H1 (cell line): Measurements from ENCODE around the gene TXNDC11. TPM values are rescaled to one million over a fixed set of nuclear protein-coding genes. Genes with fewer than 3 reads are reported as not detected.

Experiments
- CTCF ChIA-PET: fragments of 300-600 bp; sonication (Branson Sonifier 250); formaldehyde crosslinking; loops from one replicate; lab custom pipeline; 2021; ENCODE audit not compliant: partially characterized antibody; lab: Charles Lee
- POLR2A ChIA-PET: fragments of 300-600 bp; sonication (Branson Sonifier 250); formaldehyde crosslinking; loops from one replicate; lab custom pipeline; 2021; ENCODE audit warnings: inconsistent platforms; ENCODE audit not compliant: partially characterized antibody; lab: Charles Lee
- DNase-seq, 2 experiments: peaks; one replicate each; pipeline versions ENCODE4 v3.0.0 to v3.0.0-alpha.2; 2010 to 2022; ENCODE audit warnings: low spot score in 2 of 2, low read depth in 1 of 2, mixed read lengths in 1 of 2
- FAIRE-seq: peaks from 2 replicates; lab custom pipeline; 2011; peaks lifted over from hg19 to GRCh38; lab: Jason Lieb, UNC
- H2AFZ ChIP-seq: 2 replicates; pipeline ENCODE4 v1.8.1; 2012; ENCODE audit warnings: low read length, inconsistent platforms
- H2AK5ac ChIP-seq: 2 replicates; pipeline ENCODE4 v1.6.1; 2013; ENCODE audit warnings: low read depth, low read length
- H2BK120ac ChIP-seq: replicated peaks from 2 replicates; pipeline ENCODE3; 2013; ENCODE audit warnings: low read depth, low read length, inconsistent platforms
- H2BK12ac ChIP-seq: 2 replicates; pipeline ENCODE4 v1.6.1; 2013; ENCODE audit warnings: low read depth, low read length
- H2BK15ac ChIP-seq: 2 replicates; pipeline ENCODE4 v1.6.1; 2013; ENCODE audit warnings: low read length
- H2BK20ac ChIP-seq: 2 replicates; pipeline ENCODE4 v1.6.1; 2013; ENCODE audit warnings: low read length
- H2BK5ac ChIP-seq: 2 replicates; pipeline ENCODE4 v1.6.1; 2013; ENCODE audit warnings: low read depth, low read length
- H3K14ac ChIP-seq: 2 replicates; pipeline ENCODE4 v1.6.1; 2013; ENCODE audit warnings: inconsistent platforms; ENCODE audit not compliant: insufficient read length
- H3K18ac ChIP-seq: 2 replicates; pipeline ENCODE4 v1.6.1; 2013; ENCODE audit warnings: low read length; ENCODE audit errors: extremely low read depth
- H3K23ac ChIP-seq: 2 replicates; pipeline ENCODE4 v1.6.1; 2013; ENCODE audit warnings: inconsistent platforms; ENCODE audit not compliant: insufficient read length
- H3K23me2 ChIP-seq: 2 replicates; pipeline ENCODE4 v1.6.1; 2013; ENCODE audit warnings: low read depth, low read length
- H3K27ac ChIP-seq: 2 replicates; pipeline ENCODE4 v1.6.1; 2011; ENCODE audit warnings: low read depth, low read length, inconsistent platforms
- H3K27me3 ChIP-seq, 4 experiments: replicated peaks in 1 of 4; 1 replicate in 1 of 4; 2 replicates in 3 of 4; pipeline versions ENCODE4 v1.6.1 to v1.8.1; 2011 to 2013; ENCODE audit warnings: low read length in 3 of 4, mild to moderate bottlenecking in 3 of 4, inconsistent platforms in 2 of 4, mixed read lengths in 2 of 4, moderate library complexity in 1 of 4; ENCODE audit not compliant: control insufficient read depth in 3 of 4, insufficient read depth in 3 of 4; ENCODE audit errors: extremely low read depth in 1 of 4
- H3K36me3 ChIP-seq, 4 experiments: 2 replicates each; pipeline versions ENCODE4 v1.6.1 to v1.8.1; 2011 to 2013; ENCODE audit warnings: mild to moderate bottlenecking in 4 of 4, low read length in 3 of 4, moderate library complexity in 2 of 4, control low read depth in 1 of 4, inconsistent platforms in 1 of 4; ENCODE audit not compliant: insufficient read depth in 4 of 4, control insufficient read depth in 2 of 4
- H3K4ac ChIP-seq: replicated peaks from 2 replicates; pipeline ENCODE3; 2013; ENCODE audit warnings: low read length, low read depth, mixed read lengths, inconsistent platforms; ENCODE audit not compliant: insufficient read length
- H3K4me1 ChIP-seq, 4 experiments: replicated peaks in 1 of 4; 1 replicate in 1 of 4; 2 replicates in 3 of 4; pipeline versions ENCODE4 v1.6.1 to v1.8.1; 2011 to 2013; ENCODE audit warnings: low read length in 3 of 4, inconsistent platforms in 2 of 4, mixed read lengths in 1 of 4; ENCODE audit not compliant: insufficient read depth in 4 of 4, control insufficient read depth in 3 of 4
- H3K4me2 ChIP-seq, 2 experiments: 2 replicates each; pipeline versions ENCODE4 v1.6.1 to v1.8.1; 2011 to 2013; ENCODE audit warnings: low read depth in 2 of 2, low read length in 2 of 2, control low read depth in 1 of 2, inconsistent platforms in 1 of 2, mild to moderate bottlenecking in 1 of 2; ENCODE audit not compliant: insufficient read depth in 1 of 2
- H3K4me3 ChIP-seq, 4 experiments: fragments of 200-600, 300-600 bp in 1 of 4; sonication (generic), shearing (Covaris generic), sonication (Bioruptor Twin) in 1 of 4; 2 replicates each; pipeline versions ENCODE4 v1.5.1 to v1.8.1; 2011 to 2016; ENCODE audit warnings: low read length in 4 of 4, low read depth in 3 of 4, control low read depth in 2 of 4, inconsistent platforms in 2 of 4, mild to moderate bottlenecking in 2 of 4, mixed read lengths in 1 of 4, moderate library complexity in 1 of 4; ENCODE audit not compliant: insufficient read depth in 2 of 4; ENCODE audit errors: extremely low read depth in 1 of 4
- H3K56ac ChIP-seq: replicated peaks from 2 replicates; pipeline ENCODE3; 2013; ENCODE audit warnings: low read depth, mild to moderate bottlenecking, mixed read lengths, low read length, inconsistent platforms; ENCODE audit not compliant: insufficient read length
- H3K79me1 ChIP-seq: 2 replicates; pipeline ENCODE4 v1.6.1; 2013; ENCODE audit warnings: low read depth, low read length, control low read depth
- H3K79me2 ChIP-seq, 2 experiments: 2 replicates each; pipeline versions ENCODE4 v1.6.1 to v1.8.1; 2012 to 2013; ENCODE audit warnings: low read length in 2 of 2, mild to moderate bottlenecking in 2 of 2, inconsistent platforms in 1 of 2; ENCODE audit not compliant: insufficient read depth in 2 of 2, control insufficient read depth in 1 of 2
- H3K9ac ChIP-seq, 4 experiments: replicated peaks in 1 of 4; 1 replicate in 1 of 4; 2 replicates in 3 of 4; pipeline versions ENCODE4 v1.6.1 to v1.8.1; 2011 to 2013; ENCODE audit warnings: low read depth in 3 of 4, low read length in 3 of 4, control low read depth in 2 of 4, mild to moderate bottlenecking in 2 of 4, moderate library complexity in 2 of 4, inconsistent platforms in 1 of 4; ENCODE audit errors: extremely low read depth in 1 of 4
- H3K9me3 ChIP-seq, 2 experiments: 2 replicates each; pipeline versions ENCODE4 v1.6.1 to v1.8.1; 2012 to 2013; ENCODE audit warnings: mild to moderate bottlenecking in 2 of 2, moderate library complexity in 2 of 2, control low read depth in 1 of 2, inconsistent platforms in 1 of 2, low read depth in 1 of 2, low read length in 1 of 2, mixed read lengths in 1 of 2; ENCODE audit not compliant: insufficient read depth in 2 of 2
- H4K20me1 ChIP-seq, 2 experiments: replicated peaks in 1 of 2; 2 replicates each; pipeline versions ENCODE3 to v1.8.1; 2011 to 2013; ENCODE audit warnings: inconsistent platforms in 2 of 2, low read length in 2 of 2, mild to moderate bottlenecking in 1 of 2; ENCODE audit not compliant: insufficient read depth in 2 of 2, control insufficient read depth in 1 of 2
- H4K5ac ChIP-seq: 2 replicates; pipeline ENCODE4 v1.6.1; 2013; ENCODE audit warnings: low read length, low read depth, mixed read lengths, inconsistent platforms; ENCODE audit not compliant: insufficient read length
- H4K8ac ChIP-seq: 2 replicates; pipeline ENCODE4 v1.8.0; 2013; ENCODE audit warnings: mild to moderate bottlenecking, moderate library complexity, low read length, inconsistent platforms; ENCODE audit not compliant: insufficient read depth; ENCODE audit errors: extremely low read depth
- H4K91ac ChIP-seq: replicated peaks from 2 replicates; pipeline ENCODE3; 2013; ENCODE audit warnings: low read length, mixed read lengths, inconsistent platforms; ENCODE audit not compliant: insufficient read length
- EZH2 ChIP-seq: fragments of 200-600 bp; sonication (generic); IDR thresholded peaks from 2 replicates; pipeline ENCODE4 v1.7.1; 2012; ENCODE audit warnings: low read depth, mild to moderate bottlenecking, moderate library complexity, low read length, inconsistent platforms; ENCODE audit not compliant: severe bottlenecking
- HDAC6 ChIP-seq: IDR thresholded peaks from one replicate; pipeline ENCODE4 v1.7.1; 2012; ENCODE audit warnings: low read depth, mild to moderate bottlenecking, inconsistent platforms, low read length, moderate library complexity
- KDM5A ChIP-seq: fragments of 200-600 bp; IDR thresholded peaks from 2 replicates; pipeline ENCODE4 v1.7.1; 2012; ENCODE audit warnings: mild to moderate bottlenecking, low read length, inconsistent platforms, mixed read lengths
- POLR2AphosphoS5 ChIP-seq: IDR thresholded peaks from 2 replicates; pipeline ENCODE4 v1.6.1; 2011; ENCODE audit warnings: low read depth, low read length
- SP1 ChIP-seq: IDR thresholded peaks from 2 replicates; pipeline ENCODE4 v1.6.1; 2011; ENCODE audit warnings: low read depth, low read length
- SRF ChIP-seq: IDR thresholded peaks from 2 replicates; pipeline ENCODE4 v1.6.1; 2011; ENCODE audit warnings: mild to moderate bottlenecking, low read depth, low read length, moderate library complexity
- SUZ12 ChIP-seq: fragments of 200-600 bp; sonication (generic); IDR thresholded peaks from 2 replicates; pipeline ENCODE4 v1.6.1; 2012; ENCODE audit warnings: mild to moderate bottlenecking, inconsistent platforms, low read length, moderate library complexity, mixed read lengths
- TEAD4 ChIP-seq: IDR thresholded peaks from 2 replicates; pipeline ENCODE4 v1.6.1; 2012; ENCODE audit warnings: low read depth, low read length, inconsistent platforms, mixed read lengths
- USF2 ChIP-seq: IDR thresholded peaks from 2 replicates; pipeline ENCODE4 v1.6.1; 2011; ENCODE audit warnings: low read length, improper control_type of control experiment
- YY1 ChIP-seq: IDR thresholded peaks from 2 replicates; pipeline ENCODE4 v1.6.1; 2011; ENCODE audit warnings: low read depth, mild to moderate bottlenecking, low read length
- ZNF274 ChIP-seq: IDR thresholded peaks from 2 replicates; pipeline ENCODE4 v1.7.0; 2012; ENCODE audit warnings: low read length, borderline replicate concordance; ENCODE audit errors: extremely low read depth
- WGBS, 2 experiments: shearing (Covaris generic) in 1 of 2; methylation state at CpG; one replicate each; pipeline versions ENCODE4 v1.1.6 to v1.1.7; 2013 to 2015; ENCODE audit warnings: low lambda C conversion rate in 2 of 2, mixed read lengths in 2 of 2, inconsistent platforms in 1 of 2, low coverage in 1 of 2, missing lambda C conversion rate in 1 of 2; ENCODE audit not compliant: insufficient replicate concordance in 2 of 2, insufficient coverage in 1 of 2, insufficient read length in 1 of 2; ENCODE audit errors: extremely low coverage in 1 of 2, missing lambda C conversion rate in 1 of 2; 5-methylcytosine and 5-hydroxymethylcytosine counted together
- polyA plus RNA-seq, 7 experiments: library from polyadenylated mRNA; depleted of rRNA in 3 of 7; stranded (reverse) in 5 of 7; unstranded in 2 of 7; fragments of >200 nt in 5 of 7; fragments of 200-250 nt in 2 of 7; gene quantifications; 1 replicate in 5 of 7; 2 replicates in 1 of 7; 4 replicates in 1 of 7; pipeline versions ENCODE4 v1.2.1 to v1.2.3, GENCODE V29; 2011 to 2013; ENCODE audit warnings: missing spikeins in 2 of 7, mixed read lengths in 2 of 7
- total RNA-seq: library from RNA; stranded (reverse); fragmentation: NEBNext Ultra II Directional; extraction: Animal tissue kit (Norgen Biotek cat#: 25700); gene quantifications from 2 replicates; pipeline ENCODE4 v1.2.1, GENCODE V29; 2021

Gene TXNDC11
- total and polyA plus RNA-seq, 2 of the 8 experiments (the other 6 are each of a cell fraction or from before 2014, with no cell fraction given), result 13.5 to 13.8 TPM

DNA sequence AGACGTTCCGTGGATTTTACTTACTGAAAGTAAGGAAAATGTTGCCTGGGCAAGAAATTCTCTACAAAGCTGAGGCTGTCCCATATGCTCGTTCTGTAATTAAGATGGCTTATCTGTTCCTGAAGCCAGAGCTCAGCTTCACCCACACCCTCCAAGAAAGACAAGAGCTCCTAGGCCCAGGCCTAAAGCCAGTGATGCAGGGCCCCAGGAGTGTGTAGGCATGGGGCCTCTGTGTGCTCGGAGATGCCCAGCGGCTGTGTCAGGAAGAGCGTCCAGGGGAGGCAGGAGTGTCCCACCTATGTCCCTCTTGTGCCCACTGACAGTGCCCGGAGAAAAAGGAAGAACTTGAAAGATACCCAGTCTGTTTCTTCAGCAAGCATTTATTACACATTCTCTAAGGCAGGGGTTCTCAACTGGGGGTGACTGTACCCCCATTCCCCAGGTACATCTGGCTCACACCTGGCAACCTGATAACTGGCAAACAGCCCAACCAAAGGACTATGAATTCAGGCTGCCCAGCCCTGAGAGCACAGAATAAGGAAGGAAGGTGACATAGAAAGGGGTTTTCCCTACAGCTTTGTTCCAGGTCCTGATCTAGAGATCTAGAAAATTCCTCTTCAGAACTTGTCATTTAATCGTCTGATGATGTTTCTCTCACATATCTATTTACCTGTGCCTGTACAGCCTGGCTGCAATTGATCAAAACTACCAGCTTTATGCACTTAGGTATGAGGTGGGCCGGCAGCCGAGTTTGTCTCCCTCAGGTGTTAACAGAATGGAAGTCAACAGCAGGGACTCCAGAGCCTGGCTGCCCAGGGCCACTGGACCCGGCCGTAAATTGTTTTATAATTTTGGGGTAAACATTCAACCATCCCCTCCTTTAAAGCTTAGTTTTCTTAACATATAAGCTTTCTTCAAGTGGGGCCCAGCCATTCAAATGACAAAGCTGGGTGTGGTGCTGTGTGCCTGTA is 62.4 kb downstream of the TXNDC11 start:
- H2BK5ac ChIP-seq, result no peak overlapping the region; the same call in 1 of the 2 replicates
- no peak for FAIRE-seq
- no peak overlapping the region for H3K18ac ChIP-seq
- TF ChIP-seq HDAC6 (no peak), POLR2AphosphoS5 (no peak), SRF (no peak), USF2 (no peak), SP1 (no peak), ZNF274 (no peak), KDM5A (no peak), YY1 (no peak), EZH2 (no peak), TEAD4 (no peak), SUZ12 (no peak)

More for the DNA sequence above, 62.4 kb downstream of the TXNDC11 start:
- H3K4me3 ChIP-seq, result no peak overlapping the region
- H3K4ac ChIP-seq, result no peak overlapping the region
- H2AFZ ChIP-seq, result no peak overlapping the region
- CTCF ChIA-PET, result interaction anchor here (1.1 to 3.0 kb wide), 5 partner anchors 18 to 284 kb away, joined by 3 to 16 read pairs (median 5); no protein-coding TSS in a partner anchor
- POLR2A ChIA-PET, result interaction anchor here (0.5 to 4.3 kb wide), 4 partner anchors 11 to 405 kb away, joined by 3 to 23 read pairs (median 9); no protein-coding TSS in a partner anchor
- no peak overlapping the region for H2BK20ac ChIP-seq
- no peak overlapping the region for H2AK5ac ChIP-seq
- peaks cover 0 to 4% of the 10 kb centered on the region in 2 experiments; a peak in 1 of 4 replicates for H3K79me2 ChIP-seq
- peaks cover 6 to 35% (median 26%) of the 10 kb centered on the region in 4 experiments; a peak in 6 of 8 replicates for H3K36me3 ChIP-seq
- no peak overlapping the region for H2BK15ac ChIP-seq
- no peaks in the 10 kb centered on the region; a peak in 1 of 7 replicates for H3K27me3 ChIP-seq
- no peaks in the 10 kb centered on the region for H3K23me2 ChIP-seq
- no peaks in the 10 kb centered on the region for H3K9me3 ChIP-seq
- no peak overlapping the region for H2BK12ac ChIP-seq
- H3K4me2 ChIP-seq, result no peak overlapping the region
- no peak overlapping the region for H4K91ac ChIP-seq
- H4K5ac ChIP-seq, result no peak overlapping the region
- H3K27ac ChIP-seq, result no peak overlapping the region
- WGBS, 2 experiments, result 80% methylated on average over 12 of the region's 12 CpGs; no CpG with 5 or more reads in 1 of the 2 experiments
- peaks cover 9 to 28% of the 10 kb centered on the region in 2 experiments for H4K20me1 ChIP-seq
- H3K9ac ChIP-seq, result no peak overlapping the region
- H3K23ac ChIP-seq, result no peak overlapping the region
- no peak overlapping the region for H3K14ac ChIP-seq
- H3K56ac ChIP-seq, result no peak overlapping the region
- peaks cover 0 to 5% (median 0%) of the 10 kb centered on the region in 4 experiments; a peak in 2 of 7 replicates for H3K4me1 ChIP-seq
- H2BK120ac ChIP-seq, result no peak overlapping the region
- DNase-seq, result no peak
- peaks cover 9% of the 10 kb centered on the region for H3K79me1 ChIP-seq
- H4K8ac ChIP-seq, result no peak overlapping the region
